ENCODE data around the gene BMP2K.

The BMP2K gene

DNA sequence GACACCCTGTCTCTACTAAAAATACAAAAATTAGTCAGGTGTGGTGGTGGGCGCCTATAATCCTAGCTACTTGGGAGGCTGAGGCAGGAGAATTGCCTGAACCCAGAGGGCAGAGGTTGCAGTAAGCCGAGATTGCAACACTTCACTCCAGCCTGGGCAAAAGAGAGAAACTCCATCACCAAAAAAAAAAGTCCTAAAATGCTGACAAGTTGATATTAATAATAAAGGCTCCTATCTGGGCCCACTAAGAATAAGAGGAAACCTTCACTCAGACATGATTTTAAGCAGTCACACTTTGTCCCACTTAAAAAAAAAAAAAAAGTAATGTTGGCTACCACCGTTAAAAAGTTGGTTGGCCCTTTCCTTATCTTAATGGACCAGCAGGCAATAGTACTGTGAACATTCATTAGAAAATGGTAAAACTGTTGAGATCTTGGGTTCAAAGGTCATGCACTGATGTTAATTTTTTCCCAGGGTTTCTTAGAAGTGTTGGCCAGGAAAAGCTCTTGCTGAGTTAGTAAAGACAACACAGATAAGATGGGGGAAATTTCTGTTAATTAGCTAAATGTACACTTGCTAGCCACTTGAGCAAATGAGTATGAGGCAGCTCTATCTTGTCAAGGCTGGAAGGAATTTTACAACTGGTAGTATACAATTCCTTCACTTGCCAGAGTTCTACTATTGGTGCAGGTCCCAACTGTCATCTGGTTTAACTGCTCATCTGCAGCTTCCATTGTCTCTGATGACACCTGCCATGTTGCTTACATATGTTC is 43.6 kb upstream of the BMP2K start:
- TF ChIP-seq, protein P1, sequence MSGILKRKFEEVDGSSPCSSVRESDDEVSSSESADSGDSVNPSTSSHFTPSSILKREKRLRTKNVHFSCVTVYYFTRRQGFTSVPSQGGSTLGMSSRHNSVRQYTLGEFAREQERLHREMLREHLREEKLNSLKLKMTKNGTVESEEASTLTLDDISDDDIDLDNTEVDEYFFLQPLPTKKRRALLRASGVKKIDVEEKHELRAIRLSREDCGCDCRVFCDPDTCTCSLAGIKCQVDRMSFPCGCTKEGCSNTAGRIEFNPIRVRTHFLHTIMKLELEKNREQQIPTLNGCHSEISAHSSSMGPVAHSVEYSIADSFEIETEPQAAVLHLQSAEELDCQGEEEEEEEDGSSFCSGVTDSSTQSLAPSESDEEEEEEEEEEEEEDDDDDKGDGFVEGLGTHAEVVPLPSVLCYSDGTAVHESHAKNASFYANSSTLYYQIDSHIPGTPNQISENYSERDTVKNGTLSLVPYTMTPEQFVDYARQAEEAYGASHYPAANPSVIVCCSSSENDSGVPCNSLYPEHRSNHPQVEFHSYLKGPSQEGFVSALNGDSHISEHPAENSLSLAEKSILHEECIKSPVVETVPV (CRISPR knock-in tag; IDR thresholded peaks at IDR 0.05), result no peak
- TF ChIP-seq SNAI2 (CRISPR knock-in tag; IDR thresholded peaks at IDR 0.05) (no peak), OSR1 (CRISPR knock-in tag; IDR thresholded peaks at IDR 0.05) (no peak), ZFP3 (CRISPR knock-in tag; IDR thresholded peaks at IDR 0.05) (no peak), ZNF8 (CRISPR knock-in tag; IDR thresholded peaks at IDR 0.05) (no peak), PPARA (CRISPR knock-in tag; IDR thresholded peaks at IDR 0.05; ENCODE audit: borderline replicate concordance) (no peak), ZNF565 (CRISPR knock-in tag; conservative IDR thresholded peaks at IDR 0.05; ENCODE audit: low read depth) (no peak), GLIS3 (CRISPR knock-in tag; IDR thresholded peaks at IDR 0.05) (no peak), ZC3H10 (CRISPR knock-in tag; IDR thresholded peaks at IDR 0.05) (no peak), CREB5 (CRISPR knock-in tag; IDR thresholded peaks at IDR 0.05; ENCODE audit: low read depth) (no peak), ARNTL (CRISPR knock-in tag; IDR thresholded peaks at IDR 0.05; ENCODE audit: borderline replicate concordance, low read depth) (no peak)
- TF ChIP-seq, protein P2, sequence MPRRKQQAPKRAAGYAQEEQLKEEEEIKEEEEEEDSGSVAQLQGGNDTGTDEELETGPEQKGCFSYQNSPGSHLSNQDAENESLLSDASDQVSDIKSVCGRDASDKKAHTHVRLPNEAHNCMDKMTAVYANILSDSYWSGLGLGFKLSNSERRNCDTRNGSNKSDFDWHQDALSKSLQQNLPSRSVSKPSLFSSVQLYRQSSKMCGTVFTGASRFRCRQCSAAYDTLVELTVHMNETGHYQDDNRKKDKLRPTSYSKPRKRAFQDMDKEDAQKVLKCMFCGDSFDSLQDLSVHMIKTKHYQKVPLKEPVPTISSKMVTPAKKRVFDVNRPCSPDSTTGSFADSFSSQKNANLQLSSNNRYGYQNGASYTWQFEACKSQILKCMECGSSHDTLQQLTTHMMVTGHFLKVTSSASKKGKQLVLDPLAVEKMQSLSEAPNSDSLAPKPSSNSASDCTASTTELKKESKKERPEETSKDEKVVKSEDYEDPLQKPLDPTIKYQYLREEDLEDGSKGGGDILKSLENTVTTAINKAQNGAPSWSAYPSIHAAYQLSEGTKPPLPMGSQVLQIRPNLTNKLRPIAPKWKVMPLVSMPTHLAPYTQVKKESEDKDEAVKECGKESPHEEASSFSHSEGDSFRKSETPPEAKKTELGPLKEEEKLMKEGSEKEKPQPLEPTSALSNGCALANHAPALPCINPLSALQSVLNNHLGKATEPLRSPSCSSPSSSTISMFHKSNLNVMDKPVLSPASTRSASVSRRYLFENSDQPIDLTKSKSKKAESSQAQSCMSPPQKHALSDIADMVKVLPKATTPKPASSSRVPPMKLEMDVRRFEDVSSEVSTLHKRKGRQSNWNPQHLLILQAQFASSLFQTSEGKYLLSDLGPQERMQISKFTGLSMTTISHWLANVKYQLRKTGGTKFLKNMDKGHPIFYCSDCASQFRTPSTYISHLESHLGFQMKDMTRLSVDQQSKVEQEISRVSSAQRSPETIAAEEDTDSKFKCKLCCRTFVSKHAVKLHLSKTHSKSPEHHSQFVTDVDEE (CRISPR knock-in tag; IDR thresholded peaks at IDR 0.05), result no peak
- no peak for ATAC-seq

- TF ChIP-seq ZNF70 (CRISPR knock-in tag; IDR thresholded peaks at IDR 0.05), result no peak
- no peak for TF ChIP-seq ZNF565 (CRISPR knock-in tag; conservative IDR thresholded peaks at IDR 0.05; ENCODE audit: low read depth)
- no peak for TF ChIP-seq CREB5 (CRISPR knock-in tag; IDR thresholded peaks at IDR 0.05; ENCODE audit: low read depth)
- TF ChIP-seq, protein P2 (CRISPR knock-in tag; IDR thresholded peaks at IDR 0.05), result no peak
- TF ChIP-seq ZFP30 (CRISPR knock-in tag; IDR thresholded peaks at IDR 0.05), result no peak
- TF ChIP-seq ZNF8 (CRISPR knock-in tag; IDR thresholded peaks at IDR 0.05), result no peak
- no peak for TF ChIP-seq RARB (CRISPR knock-in tag; IDR thresholded peaks at IDR 0.05)
- TF ChIP-seq, protein P1 (CRISPR knock-in tag; IDR thresholded peaks at IDR 0.05), result no peak
- TF ChIP-seq, protein P3, sequence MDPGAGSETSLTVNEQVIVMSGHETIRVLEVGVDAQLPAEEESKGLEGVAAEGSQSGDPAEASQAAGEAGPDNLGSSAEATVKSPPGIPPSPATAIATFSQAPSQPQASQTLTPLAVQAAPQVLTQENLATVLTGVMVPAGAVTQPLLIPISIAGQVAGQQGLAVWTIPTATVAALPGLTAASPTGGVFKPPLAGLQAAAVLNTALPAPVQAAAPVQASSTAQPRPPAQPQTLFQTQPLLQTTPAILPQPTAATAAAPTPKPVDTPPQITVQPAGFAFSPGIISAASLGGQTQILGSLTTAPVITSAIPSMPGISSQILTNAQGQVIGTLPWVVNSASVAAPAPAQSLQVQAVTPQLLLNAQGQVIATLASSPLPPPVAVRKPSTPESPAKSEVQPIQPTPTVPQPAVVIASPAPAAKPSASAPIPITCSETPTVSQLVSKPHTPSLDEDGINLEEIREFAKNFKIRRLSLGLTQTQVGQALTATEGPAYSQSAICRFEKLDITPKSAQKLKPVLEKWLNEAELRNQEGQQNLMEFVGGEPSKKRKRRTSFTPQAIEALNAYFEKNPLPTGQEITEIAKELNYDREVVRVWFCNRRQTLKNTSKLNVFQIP (CRISPR knock-in tag; IDR thresholded peaks at IDR 0.05; ENCODE audit: borderline replicate concordance, low read depth), result no peak
- ATAC-seq, result no peak
Observed at GRCh38 chr4:78734441-78735162, 41.5 kb upstream of the BMP2K start.

All from SK-N-SH treated with all-trans-retinoic acid at 6 μM for 48 hours (cell line).